PC-3 (cell line): ENCODE measurements around the gene GPC2.
"Not testable (repeated sequence)": the region's sequence is repeated elsewhere in the genome, so short reads cannot be mapped to it uniquely, and the experiment has no call there.

Experiments used
- EZH2phosphoT487 ChIP-seq: fragments of 300-600 bp; sonication (generic); IDR thresholded peaks from 2 replicates; pipeline ENCODE4 v1.6.1; 2018; ENCODE audit warnings: mild to moderate bottlenecking, antibody characterized with exemption, low read length, borderline replicate concordance
- TF ChIP-seq, protein P1 (sequence below): fragments of 300-600 bp; sonication (generic); conservative IDR thresholded peaks from 2 replicates; pipeline ENCODE4 v1.5.1; 2017; ENCODE audit warnings: antibody characterized with exemption, low read depth, mild to moderate bottlenecking, low read length

GRCh38 chr7:100146350-100146749, 30.8 kb downstream of the GPC2 start:
- TF ChIP-seq, protein P1, sequence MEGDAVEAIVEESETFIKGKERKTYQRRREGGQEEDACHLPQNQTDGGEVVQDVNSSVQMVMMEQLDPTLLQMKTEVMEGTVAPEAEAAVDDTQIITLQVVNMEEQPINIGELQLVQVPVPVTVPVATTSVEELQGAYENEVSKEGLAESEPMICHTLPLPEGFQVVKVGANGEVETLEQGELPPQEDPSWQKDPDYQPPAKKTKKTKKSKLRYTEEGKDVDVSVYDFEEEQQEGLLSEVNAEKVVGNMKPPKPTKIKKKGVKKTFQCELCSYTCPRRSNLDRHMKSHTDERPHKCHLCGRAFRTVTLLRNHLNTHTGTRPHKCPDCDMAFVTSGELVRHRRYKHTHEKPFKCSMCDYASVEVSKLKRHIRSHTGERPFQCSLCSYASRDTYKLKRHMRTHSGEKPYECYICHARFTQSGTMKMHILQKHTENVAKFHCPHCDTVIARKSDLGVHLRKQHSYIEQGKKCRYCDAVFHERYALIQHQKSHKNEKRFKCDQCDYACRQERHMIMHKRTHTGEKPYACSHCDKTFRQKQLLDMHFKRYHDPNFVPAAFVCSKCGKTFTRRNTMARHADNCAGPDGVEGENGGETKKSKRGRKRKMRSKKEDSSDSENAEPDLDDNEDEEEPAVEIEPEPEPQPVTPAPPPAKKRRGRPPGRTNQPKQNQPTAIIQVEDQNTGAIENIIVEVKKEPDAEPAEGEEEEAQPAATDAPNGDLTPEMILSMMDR: not testable (repeated sequence)
- TF ChIP-seq EZH2phosphoT487: not testable (repeated sequence)
